Stimulated activated CD8-positive, alpha-beta memory T cell treated with anti-CD3 and anti-CD28 coated beads, Interleukin-15, amount 100 ng/mL, for 24 hours (primary cell): ENCODE data around the gene LEPROT.

Experiments used
- DNase-seq: peaks from one replicate; pipeline ENCODE4 v3.0.0-alpha.2; 2020; ENCODE audit warnings: low read depth

LEPROT gene

DNA sequence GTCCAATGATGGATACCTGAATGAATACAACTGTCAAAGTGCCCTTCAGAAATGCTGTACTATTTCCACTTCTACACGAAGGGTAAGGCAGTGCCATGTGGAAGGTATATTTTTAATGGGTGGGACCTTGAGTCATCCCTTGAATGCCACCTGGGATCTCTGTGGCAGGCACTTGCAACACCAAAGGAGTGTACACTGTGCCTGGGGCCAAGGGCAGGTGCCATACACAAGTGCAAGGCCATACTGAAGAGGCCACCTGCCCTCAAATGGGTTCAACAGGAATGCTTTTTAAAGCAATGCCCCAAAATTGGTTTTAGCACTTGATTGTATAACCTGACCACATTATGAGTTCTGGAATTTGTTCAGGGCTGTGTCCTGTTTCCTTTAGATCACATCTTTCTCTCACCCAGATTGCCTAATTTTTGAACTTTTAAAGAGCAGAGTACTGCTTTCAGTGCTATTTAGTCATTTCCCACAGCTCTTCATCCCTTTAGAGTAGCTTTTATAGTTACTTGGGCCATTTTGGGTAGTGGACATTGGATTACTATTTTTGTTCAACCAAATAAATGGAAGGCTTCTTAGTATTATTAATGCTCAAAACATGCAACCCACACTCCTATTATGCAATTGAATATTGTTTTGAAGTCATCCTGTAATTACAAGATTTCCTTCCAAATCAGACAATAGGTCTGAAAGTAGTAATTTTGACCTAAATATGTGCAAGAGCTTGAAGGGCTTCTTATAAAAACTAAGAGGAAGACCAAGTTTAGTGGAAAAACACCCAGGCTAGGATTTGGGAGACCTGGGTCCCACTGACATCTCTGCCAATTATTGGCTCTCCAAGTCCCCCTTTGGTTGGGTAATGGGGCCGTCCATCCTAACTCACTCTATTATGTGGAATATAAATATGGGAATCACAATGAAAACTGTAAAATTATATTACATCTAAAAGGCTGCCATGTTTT is 57.2 kb downstream of the LEPROT start:
- DNase-seq: no peak

DNA sequence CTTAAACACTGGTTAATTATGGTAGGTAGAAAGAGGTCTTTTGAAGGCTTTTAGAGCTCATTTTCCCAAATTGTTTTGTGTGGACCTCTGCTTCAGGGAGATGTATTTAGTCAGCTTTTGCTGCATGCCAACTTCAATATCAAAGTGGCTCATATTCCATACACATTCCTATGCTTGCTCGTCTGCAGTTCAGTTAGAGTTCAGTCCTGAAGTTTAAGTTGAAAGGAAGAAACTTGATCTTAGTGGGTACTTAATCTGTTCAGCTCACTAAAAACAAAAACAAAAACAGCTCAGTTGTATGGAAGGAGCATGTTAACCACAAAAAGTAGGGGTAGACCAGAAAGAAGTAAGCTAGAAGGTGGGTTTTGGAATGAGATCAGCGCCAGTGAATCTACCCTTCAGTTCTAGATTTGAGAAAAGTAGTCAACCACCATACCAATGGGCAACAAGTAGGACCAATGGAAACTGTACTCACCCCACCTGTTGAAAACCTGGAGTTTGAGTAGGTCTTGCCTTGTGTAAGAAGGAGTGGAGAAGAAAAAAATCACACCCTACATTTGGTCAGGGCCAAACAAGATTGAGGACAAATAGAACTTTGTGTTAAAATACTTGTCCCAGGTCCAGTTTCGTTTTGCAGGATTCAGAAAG is 58.0 kb downstream of the LEPROT start:
- DNase-seq: no peak

DNA sequence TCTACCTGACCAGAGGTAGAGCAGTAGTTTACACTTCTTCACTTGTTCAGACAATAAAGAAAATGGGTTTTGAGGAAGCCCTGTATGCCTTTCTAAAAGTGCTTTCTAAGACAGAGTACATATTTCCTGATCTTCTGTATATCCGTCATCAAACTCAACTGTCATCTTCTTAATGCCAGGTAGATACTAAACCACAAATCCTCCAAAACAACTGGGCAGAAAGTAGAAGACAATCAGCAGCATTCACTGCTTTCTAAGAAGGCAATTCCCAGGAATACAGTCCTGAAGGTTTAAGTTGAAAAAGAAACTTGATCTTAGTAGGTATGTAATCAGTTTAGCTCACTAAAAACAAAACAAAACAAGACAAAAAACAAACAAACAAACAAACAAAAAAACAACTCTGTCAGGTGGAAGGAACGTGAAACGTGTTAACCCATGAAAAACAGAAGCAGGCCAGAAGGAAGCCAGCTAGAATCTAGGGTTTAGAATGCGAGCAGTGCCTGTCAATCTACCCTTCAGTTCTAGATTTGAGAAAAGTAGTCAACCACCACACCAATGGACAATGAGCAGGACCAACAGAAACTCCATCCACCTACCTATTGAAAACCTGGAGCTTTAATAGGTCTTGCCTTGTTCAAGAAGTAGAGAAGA is 59.2 kb downstream of the LEPROT start:
- DNase-seq: no peak

DNA sequence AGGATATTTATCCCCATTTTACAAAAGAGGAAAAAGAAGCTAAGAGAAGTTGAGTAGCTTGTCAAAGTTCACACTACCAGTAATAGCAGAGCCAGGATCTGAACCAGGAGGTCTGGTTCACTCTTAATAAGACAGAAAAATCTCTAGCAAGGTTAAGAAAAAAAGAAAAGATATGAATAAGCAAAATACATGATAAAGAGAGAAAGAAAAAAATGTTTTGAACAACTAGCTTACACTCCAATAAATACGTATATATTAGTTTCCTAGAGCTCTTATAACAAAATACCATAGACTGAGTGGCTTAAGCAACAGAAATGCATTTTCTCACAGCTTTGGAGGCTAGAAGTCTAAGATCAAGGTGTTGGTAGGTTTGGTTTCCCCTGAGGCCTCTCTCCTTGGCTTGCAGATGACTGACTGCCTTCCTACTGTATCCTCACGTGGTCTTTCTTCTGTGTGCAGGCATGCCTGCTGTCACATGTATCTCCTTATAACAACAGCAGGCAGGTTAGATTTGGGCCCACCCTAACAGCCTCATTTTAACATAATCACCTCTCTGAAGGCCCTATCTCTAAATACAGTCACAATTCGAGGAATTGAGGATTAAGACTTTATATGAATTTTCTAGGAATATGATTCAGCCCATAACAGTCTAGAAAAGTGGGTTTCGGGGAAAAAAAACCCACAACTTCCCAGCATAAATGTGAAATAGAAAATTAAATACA is 60.4 kb downstream of the LEPROT start:
- no peak for DNase-seq

DNA sequence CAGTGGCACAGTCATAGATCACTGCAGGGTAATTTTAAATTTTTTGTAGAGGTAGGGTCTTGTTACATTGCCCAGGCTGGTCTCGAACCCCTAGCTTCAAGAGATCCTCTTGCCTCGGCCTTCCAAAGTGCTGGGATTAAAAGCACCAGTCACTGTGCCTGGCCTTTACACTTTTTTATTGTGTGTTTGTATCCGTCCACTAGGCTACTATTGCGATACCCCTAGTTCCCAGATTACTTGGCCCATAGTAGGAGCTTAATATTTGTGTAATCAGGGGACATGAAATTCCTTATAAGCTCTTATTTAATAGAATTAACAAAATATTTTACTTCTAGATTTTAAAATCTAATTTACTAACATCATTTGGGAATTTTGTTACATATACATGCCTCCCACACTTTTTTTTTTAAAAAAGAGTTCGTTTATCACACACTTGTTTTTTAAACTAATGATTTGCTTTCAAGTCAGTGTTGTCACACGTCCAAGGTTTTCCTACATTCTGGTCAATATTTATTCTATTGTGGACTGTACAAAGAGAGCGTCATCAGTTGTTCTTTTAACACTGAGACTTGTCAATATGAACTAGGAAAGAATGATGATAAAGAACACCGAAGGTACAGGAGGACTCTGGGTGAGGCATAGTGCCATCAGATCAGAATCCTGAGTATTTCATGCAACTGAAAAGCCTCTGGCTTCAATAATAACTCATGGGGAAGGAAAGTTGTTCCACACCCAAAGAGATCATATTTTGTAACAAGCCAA is 63.7 kb downstream of the LEPROT start:
- DNase-seq: no peak
